Endodermal cell (in vitro differentiated cells): ENCODE results near the gene LRRC39. TPM values are rescaled to one million over a fixed set of nuclear protein-coding genes. Genes with fewer than 3 reads are reported as not detected.

Experiments
- DNase-seq: peaks from one replicate; pipeline ENCODE4 v3.0.0-alpha.2; 2017
- H3K27ac ChIP-seq: 2 replicates; pipeline ENCODE4 v1.5.1; 2013; ENCODE audit warnings: mild to moderate bottlenecking, low read depth, low read length, moderate library complexity
- H3K27me3 ChIP-seq: 2 replicates; pipeline ENCODE4 v1.6.1; 2013; ENCODE audit warnings: mild to moderate bottlenecking, low read length, moderate library complexity; ENCODE audit not compliant: insufficient read depth, control insufficient read depth, poor library complexity, severe bottlenecking
- H3K36me3 ChIP-seq: 2 replicates; pipeline ENCODE4 v1.7.0; 2013; ENCODE audit warnings: mild to moderate bottlenecking, low read length, moderate library complexity; ENCODE audit not compliant: control insufficient read depth, insufficient read depth
- H3K4me1 ChIP-seq: one replicate; pipeline ENCODE4 v1.7.0; 2013; ENCODE audit warnings: low read length; ENCODE audit not compliant: control insufficient read depth, insufficient read depth
- H3K4me3 ChIP-seq: 2 replicates; pipeline ENCODE4 v1.5.1; 2013; ENCODE audit warnings: mild to moderate bottlenecking, low read length, moderate library complexity
- H3K9ac ChIP-seq: 2 replicates; pipeline ENCODE4 v1.6.1; 2013; ENCODE audit warnings: mild to moderate bottlenecking, low read length, moderate library complexity; ENCODE audit not compliant: poor library complexity, severe bottlenecking; ENCODE audit errors: extremely low read depth
- H3K9me3 ChIP-seq: 2 replicates; pipeline ENCODE4 v1.6.1; 2013; ENCODE audit warnings: mild to moderate bottlenecking, low read length, moderate library complexity; ENCODE audit not compliant: control insufficient read depth
- H3K27ac Mint-ChIP-seq: 2 replicates; pipeline ENCODE4 v1.8.0; 2020; ENCODE audit warnings: mixed read lengths
- H3K27me3 Mint-ChIP-seq: 2 replicates; pipeline ENCODE4 v1.8.0; 2021; ENCODE audit warnings: mild to moderate bottlenecking, mixed read lengths; ENCODE audit not compliant: insufficient read depth
- H3K36me3 Mint-ChIP-seq: 2 replicates; pipeline ENCODE4 v1.8.0; 2020; ENCODE audit warnings: low read depth, mixed read lengths
- H3K4me1 Mint-ChIP-seq: 2 replicates; pipeline ENCODE4 v1.8.0; 2020; ENCODE audit warnings: mixed read lengths
- H3K4me3 Mint-ChIP-seq: 2 replicates; pipeline ENCODE4 v1.8.0; 2020; ENCODE audit warnings: mild to moderate bottlenecking, moderate library complexity, mixed read lengths
- H3K9me3 Mint-ChIP-seq: 2 replicates; pipeline ENCODE4 v1.8.0; 2020; ENCODE audit warnings: mild to moderate bottlenecking, mixed read lengths
- CTCF ChIP-seq: fragments of 200-600 bp; sonication (generic); conservative IDR thresholded peaks from 2 replicates; pipeline ENCODE4 v1.5.0; 2021; ENCODE audit warnings: antibody characterized with exemption, mild to moderate bottlenecking
- WGBS, 2 experiments: methylation state at CpG; one replicate each; pipeline versions ENCODE4 v1.1.5 to v1.1.7; 2013; ENCODE audit warnings: missing lambda C conversion rate in 2 of 2, mixed read lengths in 1 of 2; ENCODE audit not compliant: insufficient coverage in 1 of 2, insufficient read length in 1 of 2; 5-methylcytosine and 5-hydroxymethylcytosine counted together
- total RNA-seq, 2 donors: library from RNA; stranded (reverse); fragmentation: NEBNext Ultra II Directional in 1 of 2; extraction: Animal tissue kit (Norgen Biotek cat#: 25700) in 1 of 2; gene quantifications; 2 replicates in 1 of 2; 3 replicates in 1 of 2; pipeline ENCODE4 v1.2.1, GENCODE V29; 2021

The LRRC39 gene
- total RNA-seq, 2 donors from 2014 or later: 0.24 to 0.84 TPM

- H3K27me3 ChIP-seq: no peaks in the 10 kb centered on the region
- 87 to 97% methylated on average over 2 of the region's 2 CpGs for WGBS, 2 experiments
- TF ChIP-seq CTCF: no peak
- H3K4me1 Mint-ChIP-seq: no peaks in the 10 kb centered on the region
- no peaks in the 10 kb centered on the region for H3K4me1 ChIP-seq
- no peaks in the 10 kb centered on the region for H3K9me3 Mint-ChIP-seq
- H3K27ac Mint-ChIP-seq: no peak overlapping the region
- H3K36me3 Mint-ChIP-seq: peaks cover 58% of the 10 kb centered on the region
- no peak overlapping the region for H3K4me3 Mint-ChIP-seq
- peaks cover 93% of the 10 kb centered on the region for H3K36me3 ChIP-seq
- peaks cover 7% of the 10 kb centered on the region for H3K9me3 ChIP-seq
- no peak overlapping the region for H3K27ac ChIP-seq
- no peak overlapping the region for H3K9ac ChIP-seq
- DNase-seq: no peak
- H3K27me3 Mint-ChIP-seq: no peaks in the 10 kb centered on the region
- no peak overlapping the region for H3K4me3 ChIP-seq
Measured at GRCh38 chr1:100101564-100101963, 76.5 kb downstream of the LRRC39 start.

GRCh38 chr1:100100202-100100601 is 77.9 kb downstream of the LRRC39 start:
- Histone ChIP-seq H3K9ac (no peak overlapping the region), H3K27ac (no peak overlapping the region), H3K27me3 (no peaks in the 10 kb centered on the region), H3K9me3 (peaks cover 18% of the 10 kb centered on the region), H3K4me3 (no peak overlapping the region), H3K4me1 (no peaks in the 10 kb centered on the region), H3K36me3 (peaks cover 90% of the 10 kb centered on the region)
- Mint-ChIP-seq H3K27ac (no peak overlapping the region), H3K4me3 (no peak overlapping the region), H3K4me1 (no peaks in the 10 kb centered on the region), H3K36me3 (peaks cover 57% of the 10 kb centered on the region), H3K27me3 (no peaks in the 10 kb centered on the region), H3K9me3 (no peaks in the 10 kb centered on the region)
- no peak for DNase-seq
- 90% methylated on average over 1 of the region's 1 CpG; no CpG with 5 or more reads in 1 of the 2 experiments for WGBS, 2 experiments
- TF ChIP-seq CTCF: no peak

Other genes starting within 250 kb of the LRRC39 start
- gene SLC35A3, start 208.3 kb downstream of the LRRC39 start, total RNA-seq: 10 to 100 TPM; 41.2 to 47.0 TPM
- gene SASS6, start 45.3 kb downstream of the LRRC39 start, total RNA-seq: 10 to 100 TPM in 1 of 2 donors, 1 to 10 TPM in 1; 8.8 to 15.3 TPM
- gene TRMT13, start 45.1 kb downstream of the LRRC39 start, total RNA-seq: 10 to 100 TPM; 11.4 to 18.9 TPM
- gene DBT, start 71.6 kb upstream of the LRRC39 start, total RNA-seq: 10 to 100 TPM; 23.0 to 24.6 TPM
- gene RTCA, start 88.0 kb upstream of the LRRC39 start, total RNA-seq: 10 to 100 TPM; 46.0 to 49.8 TPM
- 10 to 100 TPM; 14.5 to 17.6 TPM for gene CDC14A, start 174.2 kb upstream of the LRRC39 start, total RNA-seq